Measurements from ENCODE around the gene ANGEL2.
"Not testable (repeated sequence)": the region's sequence is repeated elsewhere in the genome, so short reads cannot be mapped to it uniquely, and the experiment has no call there.

The ANGEL2 gene

GRCh38 chr1:213017447-213018273, 2.0 kb upstream of the ANGEL2 start:
- no peak for FAIRE-seq

- FAIRE-seq, result no peak
Observed at GRCh38 chr1:213014642-213015041, 1.0 kb downstream of the ANGEL2 start.

- no peak for FAIRE-seq
Observed at GRCh38 chr1:213008564-213008963, 7.1 kb downstream of the ANGEL2 start.

- no peak for FAIRE-seq
Observed at GRCh38 chr1:213003256-213003655, 12.4 kb downstream of the ANGEL2 start.

DNA sequence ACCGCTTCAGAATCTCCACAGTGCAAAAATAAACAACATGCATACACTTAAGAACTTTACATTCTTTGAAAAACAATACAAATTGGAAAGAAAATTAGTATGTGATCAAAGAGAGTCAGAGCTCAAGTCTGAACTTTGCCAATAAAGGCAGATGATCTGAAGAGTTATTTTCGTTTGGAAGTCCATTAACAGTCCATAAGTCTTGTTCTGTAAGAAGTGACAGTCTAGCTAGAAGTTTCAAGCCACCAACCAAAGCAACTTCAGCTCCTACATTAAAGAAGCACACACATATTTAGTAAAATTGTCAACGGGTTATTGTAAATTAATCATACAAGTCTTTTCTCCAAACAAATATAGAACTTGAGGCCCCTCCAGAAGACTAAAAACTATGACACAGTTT, 20.7 kb downstream of the ANGEL2 start:
- peak; percentile 24 for FAIRE-seq

DNA sequence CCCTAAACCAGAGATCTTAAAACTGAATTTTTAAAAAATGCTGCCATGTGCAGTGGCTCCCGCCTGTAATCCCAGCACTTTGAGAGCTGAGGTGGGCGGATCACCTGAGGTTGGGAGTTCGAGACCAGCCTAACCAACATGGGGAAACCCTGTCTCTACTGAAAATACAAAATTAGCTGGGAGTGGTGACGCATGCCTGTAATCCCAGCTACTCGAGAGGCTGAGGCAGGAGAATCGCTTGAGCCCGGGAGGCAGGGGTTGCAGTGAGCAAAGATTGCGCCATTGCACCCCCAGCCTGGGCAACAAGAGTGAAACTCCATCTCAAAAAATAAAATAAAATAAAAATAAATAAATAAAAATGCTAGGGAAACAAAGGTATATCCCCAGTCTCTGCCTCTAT, 21.7 kb downstream of the ANGEL2 start:
- FAIRE-seq, result not testable (repeated sequence)

DNA sequence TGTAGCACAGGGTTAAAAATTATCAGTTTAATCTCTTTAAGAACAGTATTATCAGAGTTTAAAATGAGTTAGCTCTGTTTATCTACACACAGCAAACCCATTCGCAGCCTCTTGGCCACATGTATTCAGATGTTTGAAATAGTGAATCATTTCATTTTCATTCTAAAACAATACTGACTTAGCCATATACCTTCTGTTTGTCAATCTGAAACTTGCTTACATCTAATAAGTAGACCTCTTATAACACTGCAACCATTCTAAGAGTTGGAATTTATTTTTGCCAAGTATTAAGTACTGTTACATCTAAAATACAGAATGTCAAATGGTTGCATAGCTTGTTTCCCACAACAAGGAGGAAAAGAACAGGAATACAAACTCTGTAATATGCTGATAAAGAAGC, 25.4 kb downstream of the ANGEL2 start:
- FAIRE-seq, result no peak

- no peak for FAIRE-seq
Observed at GRCh38 chr1:212987702-212988322, 27.9 kb downstream of the ANGEL2 start.

DNA sequence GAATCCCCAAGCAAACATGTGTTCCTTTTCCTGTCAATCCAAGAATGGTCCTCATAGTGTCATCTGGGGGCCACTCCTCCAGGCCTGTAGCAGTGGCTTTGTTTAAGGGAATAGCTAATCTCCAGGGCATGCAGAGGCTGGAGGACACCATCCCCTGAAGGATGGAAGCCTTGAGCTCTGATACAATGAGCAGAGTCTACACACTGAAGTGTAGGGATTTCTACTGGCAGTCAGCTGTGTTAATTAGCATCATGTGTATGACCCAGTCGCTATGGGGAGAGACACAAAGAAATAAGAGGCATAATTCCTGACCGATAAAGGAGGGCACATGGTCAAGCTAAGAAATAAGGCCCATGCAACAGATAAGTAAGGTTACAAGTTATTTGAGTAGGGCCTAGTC, 29.1 kb downstream of the ANGEL2 start:
- no peak for FAIRE-seq

- no peak for FAIRE-seq
Observed at GRCh38 chr1:212984522-212985291, 31.0 kb downstream of the ANGEL2 start.

DNA sequence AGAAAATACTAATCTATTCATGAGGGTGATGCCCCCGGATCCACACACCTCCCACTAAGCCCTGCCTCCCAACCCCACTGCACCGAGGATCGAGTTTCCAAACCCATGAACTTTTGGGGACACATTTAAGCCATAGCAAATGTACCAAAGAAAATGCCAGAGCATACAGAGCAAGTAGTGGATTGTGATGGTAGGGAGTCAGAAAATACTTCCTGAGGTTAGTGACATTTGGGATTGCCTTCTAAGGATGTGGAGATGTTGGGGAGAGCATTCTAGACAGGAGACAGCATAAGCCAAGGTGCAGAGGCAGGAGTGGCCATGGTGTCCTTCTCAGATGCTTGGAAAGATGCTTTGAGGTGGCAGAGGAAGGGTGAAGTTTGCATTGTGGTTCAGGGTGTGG, 32.2 kb downstream of the ANGEL2 start:
- no peak for FAIRE-seq

DNA sequence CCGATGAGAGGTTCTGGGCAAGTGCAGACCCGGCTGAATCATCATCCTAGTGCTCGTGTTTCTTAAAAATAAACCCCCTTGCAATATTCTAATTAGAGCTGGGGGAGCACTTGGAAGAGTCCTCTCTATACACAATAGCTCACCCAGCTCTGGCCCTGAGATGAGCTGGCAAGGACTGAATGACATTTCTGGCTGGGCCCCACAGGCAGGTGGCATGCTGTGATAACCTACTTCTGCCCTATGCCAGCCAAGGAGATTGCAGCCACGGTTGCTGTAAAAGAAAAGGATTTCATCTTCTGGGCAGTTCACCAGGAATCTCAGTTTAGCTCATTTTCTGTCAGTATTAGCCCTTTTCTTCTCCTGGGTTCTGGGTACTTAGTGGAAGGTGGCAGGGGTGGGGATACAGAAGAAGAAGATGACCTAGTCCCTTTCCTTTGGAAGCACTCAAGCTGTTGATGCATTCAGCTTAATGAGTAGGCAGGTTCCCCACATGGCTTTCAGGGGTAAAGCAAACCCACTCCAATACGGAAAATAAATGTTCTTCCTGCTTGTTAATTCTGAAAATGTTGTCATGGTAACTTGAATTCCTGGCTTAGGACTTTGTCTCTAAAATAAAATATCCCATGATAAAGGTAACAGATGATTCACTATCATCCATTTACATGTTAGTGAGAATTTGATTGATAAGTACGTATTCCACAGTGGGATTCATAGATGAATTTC, 33.1 kb downstream of the ANGEL2 start:
- FAIRE-seq, result no peak

DNA sequence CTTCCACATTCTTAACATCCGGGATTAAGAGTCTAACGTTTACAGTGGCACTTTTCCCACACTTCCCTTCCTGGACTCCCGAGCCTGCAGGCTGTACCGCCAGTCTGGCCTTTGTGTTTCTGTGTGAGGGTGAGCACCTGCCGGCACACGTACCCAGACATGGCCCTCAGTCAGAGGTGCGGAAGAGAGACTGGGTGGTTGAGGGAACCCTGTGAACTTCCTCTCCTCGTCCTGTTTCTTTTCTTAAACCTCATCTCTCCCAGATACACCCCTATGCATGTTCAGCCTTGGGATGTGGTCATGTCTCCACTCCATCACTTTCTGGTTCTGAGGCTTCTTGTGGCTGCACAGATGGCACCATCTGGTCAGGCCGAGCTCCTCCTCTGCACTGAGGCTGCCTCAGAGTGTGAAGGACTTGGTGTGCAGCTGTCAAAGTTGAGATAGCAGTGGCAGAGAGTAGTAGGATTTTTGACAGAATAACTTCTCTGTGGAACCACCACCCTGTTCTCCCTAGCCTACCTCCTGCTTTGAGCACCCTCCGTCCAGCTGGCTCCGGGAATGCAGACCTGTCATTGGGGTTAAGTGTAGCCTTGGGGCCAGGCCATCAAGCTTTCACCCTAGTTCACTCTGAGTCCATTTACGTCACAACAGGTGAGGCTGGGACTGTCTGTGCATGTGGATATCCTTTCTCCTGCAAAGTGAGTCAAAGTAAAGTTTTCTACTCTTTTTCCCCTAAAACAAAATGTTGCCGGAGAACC, 33.9 kb downstream of the ANGEL2 start:
- no peak for FAIRE-seq

- no peak for FAIRE-seq
Observed at GRCh38 chr1:212981025-212981495, 34.6 kb downstream of the ANGEL2 start.

GRCh38 chr1:212980123-212980785, 35.4 kb downstream of the ANGEL2 start:
- FAIRE-seq, result no peak

DNA sequence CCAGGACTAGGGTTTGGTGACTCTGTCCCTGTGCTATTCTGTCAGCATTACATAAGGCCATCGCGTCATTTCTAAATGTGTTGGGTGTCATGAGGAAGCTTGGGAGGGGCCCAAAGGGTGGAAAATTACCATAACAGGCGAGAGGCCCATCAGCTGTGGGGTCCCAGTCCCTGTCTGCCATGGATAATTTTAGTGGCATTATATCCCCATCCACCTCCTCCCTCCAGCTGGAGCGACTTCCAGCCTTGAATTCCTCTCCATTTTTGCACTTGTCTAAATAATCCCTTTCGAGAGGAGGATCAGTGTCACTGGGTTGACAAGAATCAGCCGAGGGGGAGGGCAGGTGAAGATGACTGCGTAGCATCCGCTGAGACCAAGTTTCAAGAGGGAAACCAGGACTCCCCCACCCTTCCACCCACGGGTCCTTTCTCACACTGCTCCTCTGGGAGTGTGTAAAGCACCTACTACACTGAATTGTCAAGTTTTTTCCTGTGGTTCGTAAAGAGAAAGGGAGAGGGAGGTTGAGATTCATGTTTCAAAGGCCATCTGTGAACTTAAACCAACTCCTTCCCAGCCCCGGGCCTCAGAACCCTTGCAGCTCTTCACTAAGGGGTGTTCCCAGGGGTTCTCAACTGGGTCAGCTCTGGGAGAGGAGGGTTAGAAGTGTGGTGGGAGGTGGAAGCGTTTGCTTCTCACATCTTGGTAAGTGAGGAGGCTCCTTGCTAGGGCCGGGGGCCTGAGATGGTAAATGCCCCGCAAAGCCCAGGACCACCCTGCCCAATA, 36.1 kb downstream of the ANGEL2 start:
- FAIRE-seq, result no peak

GRCh38 chr1:212977781-212978645, 37.7 kb downstream of the ANGEL2 start:
- no peak for FAIRE-seq

DNA sequence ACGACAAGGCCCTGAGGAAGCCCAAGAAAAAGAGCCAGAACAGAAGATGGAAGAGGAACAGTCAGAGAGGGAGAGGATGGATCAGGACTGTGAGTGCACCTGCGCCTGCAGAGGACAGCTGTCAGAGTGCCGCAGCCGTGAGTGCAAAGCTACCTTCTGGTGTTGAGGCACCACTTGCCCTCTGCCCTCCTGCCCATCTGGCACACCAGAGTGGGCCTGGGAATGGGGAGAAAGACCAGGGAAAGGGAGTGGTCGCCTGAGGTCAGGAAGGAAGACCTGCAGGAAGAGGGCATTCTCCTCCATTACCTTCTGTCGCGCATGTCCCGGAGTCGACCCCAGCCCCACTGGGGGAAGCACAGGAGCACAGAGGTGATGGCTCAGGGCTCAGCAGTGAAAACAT, 39.1 kb downstream of the ANGEL2 start:
- no peak for FAIRE-seq

DNA sequence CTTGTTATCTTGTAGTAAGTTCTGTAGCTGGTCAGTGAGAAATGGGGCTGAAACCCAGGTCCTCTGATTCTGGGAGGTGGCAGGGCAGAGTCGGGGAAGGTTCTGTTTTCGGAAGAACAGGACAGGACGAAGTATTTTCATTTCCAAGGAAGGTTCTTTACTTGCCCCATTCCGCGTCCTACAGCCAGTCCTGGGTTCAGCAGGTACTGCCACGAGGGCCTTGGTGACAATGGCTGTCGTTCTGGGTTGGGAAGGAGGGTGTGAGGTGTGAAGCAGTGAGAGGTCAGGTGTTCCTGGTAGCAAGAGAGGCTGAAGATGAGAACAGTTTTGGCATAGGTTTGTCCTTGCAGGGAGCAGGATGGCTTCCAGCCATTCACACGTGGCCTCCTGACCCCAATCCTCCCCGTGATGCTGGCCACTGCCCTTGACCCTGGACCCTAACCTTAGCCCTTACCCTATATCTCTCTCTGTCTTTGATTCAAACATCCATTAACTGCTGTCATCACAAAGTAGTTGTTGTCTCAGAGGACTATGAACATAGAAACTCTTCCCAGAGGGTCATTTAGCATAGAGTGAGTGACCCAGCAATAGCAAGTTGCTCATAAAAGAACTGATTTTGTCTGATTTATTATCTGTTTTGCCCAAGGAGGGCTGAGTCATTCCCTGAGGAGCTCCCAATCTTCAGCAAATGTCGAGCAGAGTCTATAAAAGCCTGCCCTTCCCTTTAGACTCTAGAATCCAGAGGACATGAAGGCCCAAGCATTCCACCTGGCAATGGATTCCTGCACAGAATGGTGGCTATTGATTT, 40.4 kb downstream of the ANGEL2 start:
- FAIRE-seq, result no peak
